HG02885 (cell line): ENCODE results near the gene CHKB.
A peak's percentile ranks its signal among the peaks of the same experiment; 100 is the strongest.
"Not testable (repeated sequence)": the region's sequence is repeated elsewhere in the genome, so short reads cannot be mapped to it uniquely, and the experiment has no call there.

Experiments
- ATAC-seq: cut with Tn5 transposase; IDR thresholded peaks from one replicate; pipeline ENCODE4 v1.9.1; 2021; ENCODE audit warnings: mild to moderate bottlenecking; ENCODE audit not compliant: unreplicated experiment, poor library complexity

CHKB gene

DNA sequence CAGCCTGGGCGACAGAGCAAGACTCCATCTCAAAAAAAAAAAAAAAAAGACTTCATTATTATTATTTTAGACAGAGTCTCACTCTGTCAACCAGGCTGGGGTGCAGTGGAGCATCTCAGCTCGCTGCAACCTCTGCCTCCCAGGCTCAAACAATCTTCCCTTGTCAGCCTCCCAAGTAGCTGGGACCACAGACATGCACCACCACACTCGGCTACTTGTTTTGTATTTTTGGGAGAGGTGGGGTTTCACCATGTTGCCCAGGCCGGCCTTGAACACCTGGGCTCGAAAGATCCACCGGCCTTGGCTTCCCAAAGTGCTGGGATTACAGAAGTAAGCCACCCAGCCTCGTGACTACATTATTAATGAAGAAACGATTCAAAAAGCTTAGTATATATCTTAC is 47.5 kb downstream of the CHKB start:
- ATAC-seq, result no peak

DNA sequence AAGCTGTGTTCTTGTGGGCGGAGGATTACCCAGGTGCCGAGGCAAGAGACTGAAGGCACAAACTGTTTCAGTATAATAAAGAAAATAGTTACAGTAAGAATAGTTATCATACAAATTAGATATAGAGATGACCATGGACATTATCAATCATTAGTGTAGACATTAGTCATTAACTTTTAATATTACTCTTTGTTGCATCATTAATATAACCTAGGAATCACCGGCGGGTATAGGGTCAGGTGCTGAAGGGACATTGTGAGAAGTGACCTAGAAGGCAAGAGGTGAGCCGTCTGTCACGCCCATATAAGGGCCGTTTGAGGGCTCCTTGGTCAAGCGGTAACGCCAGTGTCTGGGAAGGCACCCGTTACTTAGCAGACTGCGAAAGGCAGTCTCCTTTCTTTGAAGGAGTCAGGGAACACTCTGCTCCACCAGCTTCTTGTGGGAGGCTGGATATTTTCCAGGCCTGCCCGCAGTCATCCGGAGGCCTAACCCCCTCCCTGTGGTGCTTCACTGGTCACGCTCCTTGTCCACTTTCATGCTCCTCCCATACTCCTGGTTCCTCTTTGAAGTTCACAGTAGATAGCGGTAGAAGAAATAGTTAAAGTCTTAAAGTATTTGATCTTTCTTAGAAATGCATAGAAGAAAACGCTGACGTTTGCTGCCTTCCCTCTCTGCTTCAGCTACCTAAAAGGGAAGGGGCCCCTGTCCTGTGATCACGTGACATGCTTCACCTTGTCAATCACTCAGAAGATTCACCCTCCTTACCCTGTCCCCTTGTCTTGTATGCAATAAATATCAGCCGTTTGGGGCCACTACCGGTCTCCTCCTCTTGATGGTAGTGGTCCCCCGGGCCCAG is 48.6 kb downstream of the CHKB start:
- ATAC-seq, result not testable (repeated sequence)

DNA sequence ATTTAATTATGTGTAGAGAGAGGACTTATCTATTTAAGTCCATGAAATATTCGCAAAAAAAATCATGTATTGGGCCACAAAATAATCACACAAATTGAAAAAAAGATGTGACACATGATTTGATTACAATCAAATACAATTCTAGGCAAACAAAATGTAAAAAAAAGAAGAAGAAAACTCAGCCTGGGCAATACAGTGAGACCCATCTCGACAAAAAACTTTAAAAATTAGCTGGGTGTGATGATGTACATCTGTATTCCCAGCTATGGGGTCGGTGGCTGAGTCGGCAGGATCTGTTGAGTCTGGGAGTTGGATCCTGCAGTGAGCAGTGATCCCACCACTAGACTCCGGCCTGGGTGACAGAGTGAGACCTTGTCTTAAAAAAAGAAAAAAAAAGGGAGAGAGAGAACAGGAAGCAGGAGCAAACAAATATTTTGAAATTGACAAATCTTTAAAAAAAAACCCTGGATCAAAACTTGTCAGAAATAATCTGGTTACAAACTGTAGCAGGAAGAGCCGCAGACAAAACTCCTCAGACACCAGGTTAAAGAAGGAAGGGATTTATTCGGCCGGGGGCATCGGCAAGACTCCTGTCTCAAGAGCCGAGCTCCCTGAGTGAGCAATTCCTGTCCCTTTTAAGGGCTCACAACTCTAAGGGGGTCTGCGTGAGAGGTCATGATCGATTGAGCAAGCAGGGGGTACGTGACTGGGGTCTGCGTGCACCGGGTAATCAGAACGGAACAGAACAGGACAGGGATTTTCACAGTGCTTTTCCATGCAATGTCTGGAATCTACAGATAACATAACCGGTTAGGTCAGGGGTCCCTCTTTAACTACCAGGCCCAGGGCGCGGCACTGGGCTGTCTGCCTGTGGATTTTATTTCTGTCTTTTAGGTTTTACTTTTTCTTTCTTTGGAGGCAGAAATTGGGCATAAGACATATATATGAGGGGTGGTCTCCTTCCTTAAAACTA is 49.5 kb downstream of the CHKB start:
- no peak for ATAC-seq

DNA sequence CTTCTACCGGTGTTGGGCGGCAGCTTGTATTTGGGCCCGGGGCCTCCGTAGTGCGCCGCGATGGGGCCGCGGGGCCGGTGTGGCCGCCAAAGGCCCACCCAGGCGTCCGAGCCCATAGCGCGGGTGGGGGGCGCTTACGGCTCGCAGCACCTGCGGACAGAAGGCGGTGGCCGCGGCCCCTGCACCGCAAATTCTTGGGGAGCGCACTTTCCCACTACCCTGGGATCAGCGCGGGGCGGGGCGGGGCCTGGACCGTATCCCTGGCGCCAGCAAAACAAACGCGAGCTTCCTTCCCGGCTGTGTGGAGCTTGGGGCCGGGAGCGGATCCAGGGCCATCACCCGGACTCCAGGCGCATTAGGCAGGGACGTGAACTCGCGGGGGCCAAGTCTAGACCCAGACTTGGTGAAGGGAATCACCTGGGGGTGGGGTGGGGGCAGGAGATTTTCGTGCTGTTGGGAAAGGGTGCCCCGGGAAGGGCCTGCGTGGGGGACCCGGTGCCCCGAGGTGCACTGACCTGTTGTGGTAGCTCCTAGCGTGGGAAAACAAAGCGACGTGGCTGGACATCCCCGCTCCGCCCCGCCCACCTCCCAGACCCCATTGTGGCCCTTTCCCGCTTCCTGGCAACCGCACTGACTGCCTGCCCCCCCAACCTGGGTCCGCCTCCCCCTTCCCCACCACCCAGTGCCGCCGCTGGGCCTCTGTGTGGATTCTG is 50.5 kb downstream of the CHKB start:
- no peak for ATAC-seq

DNA sequence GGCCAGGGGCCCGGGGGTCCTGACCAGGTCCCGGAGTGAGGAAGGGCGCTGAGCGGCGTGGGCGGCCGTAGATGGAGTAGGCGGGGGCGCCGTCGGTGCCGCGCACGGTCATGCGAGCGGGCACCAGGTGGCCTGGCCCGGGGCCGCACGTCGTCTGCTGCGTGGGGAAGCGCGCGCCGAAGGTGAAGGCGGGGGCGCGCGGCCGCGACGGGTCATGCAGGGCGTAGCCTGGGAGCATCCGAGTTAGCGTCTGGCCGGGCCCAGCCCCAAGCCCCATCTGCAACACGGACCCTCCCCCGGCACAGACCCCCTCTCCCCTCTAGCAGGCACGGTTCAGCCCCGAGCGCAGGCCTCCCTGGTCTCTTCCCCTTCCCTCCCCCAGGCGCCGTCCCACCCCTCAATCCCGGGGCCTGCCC is 51.1 kb downstream of the CHKB start:
- no peak for ATAC-seq

DNA sequence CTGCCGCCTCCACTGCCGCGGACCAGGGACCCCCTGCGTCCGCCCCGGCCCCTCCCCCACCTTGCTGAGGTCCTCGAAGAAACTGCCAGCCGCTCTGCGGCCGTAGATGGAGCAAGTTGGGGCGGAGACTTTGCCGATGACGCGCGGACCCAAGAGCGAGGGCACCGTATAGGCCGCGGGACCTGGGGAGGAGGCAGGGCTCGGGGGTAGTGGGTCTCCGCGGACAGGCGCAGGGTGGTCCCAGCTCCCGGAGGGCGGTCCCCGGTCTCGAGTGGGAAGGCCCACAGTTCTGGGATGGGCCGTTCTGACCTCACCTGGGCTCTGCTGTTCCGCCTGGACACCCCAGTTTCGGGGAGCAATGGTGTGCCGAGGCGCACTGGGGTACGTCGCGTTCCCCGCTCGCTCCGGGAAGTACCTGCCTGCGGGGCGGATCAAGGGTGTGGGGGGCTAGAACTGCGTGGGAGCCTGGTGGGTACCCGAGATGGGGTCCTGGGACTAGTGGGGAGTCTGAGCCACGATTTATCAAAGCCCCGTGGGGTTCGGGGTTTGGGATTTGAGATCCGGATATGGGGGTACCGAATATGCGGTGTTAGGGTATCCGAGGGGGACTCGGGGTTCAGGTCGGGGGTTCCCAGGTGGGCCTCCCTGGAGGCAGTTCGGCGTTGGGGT is 51.6 kb downstream of the CHKB start:
- ATAC-seq, result no peak

DNA sequence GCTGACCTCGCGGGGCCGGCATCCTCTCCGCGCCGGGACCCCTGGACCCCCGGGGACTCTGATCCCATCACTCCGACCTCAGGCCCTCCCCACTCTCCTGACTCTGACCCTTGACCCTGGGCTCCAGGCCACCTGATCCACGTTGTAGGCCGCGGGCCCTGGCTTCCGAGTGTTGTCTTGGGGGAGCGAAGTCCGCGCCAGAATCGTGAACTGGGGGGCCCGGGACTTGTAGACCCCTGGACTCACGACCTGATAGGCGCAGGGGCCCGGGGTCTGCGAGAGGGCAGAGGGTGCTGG is 52.1 kb downstream of the CHKB start:
- peak; percentile 0 for ATAC-seq

DNA sequence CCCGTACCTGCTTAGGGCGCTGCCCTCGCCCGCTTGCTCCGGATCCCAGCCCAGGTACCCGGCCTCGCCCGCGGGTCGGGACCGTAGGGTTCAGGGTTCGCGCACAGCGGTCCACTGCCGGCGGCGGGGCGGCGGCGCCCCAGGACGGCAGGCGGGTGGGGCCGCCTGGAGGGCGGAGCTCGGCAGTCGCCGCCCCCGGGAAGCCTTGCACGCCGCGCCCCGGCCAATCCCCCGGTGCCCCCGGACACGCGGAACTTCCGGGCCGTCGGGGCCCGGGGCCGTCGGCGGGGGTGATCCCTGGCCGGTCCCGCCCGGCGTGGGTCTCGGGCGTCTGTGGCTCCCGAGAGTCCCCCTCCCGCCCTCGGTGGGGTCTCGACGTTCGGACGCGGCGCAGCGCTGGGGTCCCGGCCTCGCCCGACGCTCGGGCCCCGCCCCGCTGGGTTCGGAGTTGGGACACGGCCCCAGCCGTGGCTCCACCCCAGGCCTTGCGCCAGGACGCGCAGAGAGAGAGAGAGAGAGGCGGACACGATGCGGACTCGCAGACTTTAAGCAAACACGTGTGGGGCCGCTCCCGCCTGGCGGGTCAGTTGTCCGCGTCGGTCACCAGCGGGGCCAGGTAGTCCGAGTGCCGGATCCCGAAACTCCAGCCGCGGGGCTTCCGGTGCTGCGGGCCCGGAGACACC is 52.6 kb downstream of the CHKB start, which contains the start of gene TYMP:
Gene TYMP, minus strand, starts transcription at position 116 of the 683 bp plus-strand sequence. CDS start 303 bp downstream, outside the sequence.
- ATAC-seq, result peak; percentile 19

DNA sequence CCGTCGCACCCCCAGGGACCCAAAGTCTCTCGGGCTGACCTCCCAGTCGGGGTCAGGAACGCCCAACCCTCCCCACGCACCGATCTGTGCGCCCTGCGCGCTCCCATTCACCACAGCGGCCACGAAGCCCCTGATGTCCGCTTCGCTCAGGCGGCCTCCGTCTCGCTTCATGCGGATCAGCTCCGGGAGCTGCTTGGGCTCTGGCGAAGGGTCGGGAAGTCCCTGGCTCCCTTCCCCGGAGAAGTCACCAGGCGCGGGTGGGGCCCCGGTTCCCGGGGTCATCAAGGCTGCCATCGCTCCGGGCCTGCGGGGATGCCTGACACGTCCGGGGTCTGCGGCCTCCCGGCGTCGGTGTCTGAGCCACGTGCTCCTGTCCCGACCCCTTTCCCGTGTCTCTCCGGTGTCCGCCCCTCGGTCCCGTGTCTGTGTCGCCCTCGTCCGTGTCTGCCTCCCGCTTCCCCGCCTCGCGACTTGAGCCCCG is 53.2 kb downstream of the CHKB start:
- no peak for ATAC-seq
